Stimulated activated CD4-positive, alpha-beta T cell treated with anti-CD3 and anti-CD28 coated beads, Interleukin-15, amount 100 ng/mL, for 24 hours (primary cell): ENCODE results near the gene LIX1L.
"Not testable (repeated sequence)": the region's sequence is repeated elsewhere in the genome, so short reads cannot be mapped to it uniquely, and the experiment has no call there.

Experiments
- DNase-seq: peaks from one replicate; pipeline ENCODE4 v3.0.0-alpha.2; 2020

The LIX1L gene

DNA sequence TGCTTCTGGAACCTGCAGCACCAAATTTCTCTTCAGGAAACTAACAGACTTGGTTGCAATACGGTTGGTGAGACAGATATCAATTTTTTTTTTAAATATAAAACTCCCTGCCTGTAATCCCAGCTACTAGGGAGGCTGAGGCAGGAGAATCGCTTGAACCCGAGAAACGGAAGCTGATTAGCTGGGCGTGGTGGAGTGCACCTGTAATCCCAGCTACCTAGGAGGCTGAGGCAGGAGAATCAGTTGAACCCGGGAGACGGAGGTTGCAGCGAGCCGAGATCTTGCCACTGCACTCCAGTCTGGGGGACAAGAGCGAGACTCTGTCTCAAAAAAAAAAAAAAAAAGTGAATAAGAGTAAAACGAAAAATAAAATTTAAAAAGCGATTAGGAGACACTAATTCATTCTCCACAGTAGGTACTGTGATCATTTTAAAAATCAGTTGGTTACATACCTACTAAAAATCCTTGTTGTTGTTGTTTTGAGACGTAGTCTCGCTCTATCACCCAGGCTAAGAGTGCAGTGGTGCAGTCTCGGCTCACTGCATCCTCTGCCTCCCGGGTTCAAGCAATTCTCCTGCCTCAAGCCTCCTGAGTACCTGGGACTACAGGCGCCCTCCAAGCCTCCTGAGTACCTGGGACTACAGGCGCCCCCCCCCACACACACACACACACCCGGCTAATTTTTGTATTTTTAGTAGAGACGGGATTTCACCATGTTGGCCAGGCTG lies 29.7 kb downstream of the LIX1L start:
- peak; percentile 21 for DNase-seq

DNA sequence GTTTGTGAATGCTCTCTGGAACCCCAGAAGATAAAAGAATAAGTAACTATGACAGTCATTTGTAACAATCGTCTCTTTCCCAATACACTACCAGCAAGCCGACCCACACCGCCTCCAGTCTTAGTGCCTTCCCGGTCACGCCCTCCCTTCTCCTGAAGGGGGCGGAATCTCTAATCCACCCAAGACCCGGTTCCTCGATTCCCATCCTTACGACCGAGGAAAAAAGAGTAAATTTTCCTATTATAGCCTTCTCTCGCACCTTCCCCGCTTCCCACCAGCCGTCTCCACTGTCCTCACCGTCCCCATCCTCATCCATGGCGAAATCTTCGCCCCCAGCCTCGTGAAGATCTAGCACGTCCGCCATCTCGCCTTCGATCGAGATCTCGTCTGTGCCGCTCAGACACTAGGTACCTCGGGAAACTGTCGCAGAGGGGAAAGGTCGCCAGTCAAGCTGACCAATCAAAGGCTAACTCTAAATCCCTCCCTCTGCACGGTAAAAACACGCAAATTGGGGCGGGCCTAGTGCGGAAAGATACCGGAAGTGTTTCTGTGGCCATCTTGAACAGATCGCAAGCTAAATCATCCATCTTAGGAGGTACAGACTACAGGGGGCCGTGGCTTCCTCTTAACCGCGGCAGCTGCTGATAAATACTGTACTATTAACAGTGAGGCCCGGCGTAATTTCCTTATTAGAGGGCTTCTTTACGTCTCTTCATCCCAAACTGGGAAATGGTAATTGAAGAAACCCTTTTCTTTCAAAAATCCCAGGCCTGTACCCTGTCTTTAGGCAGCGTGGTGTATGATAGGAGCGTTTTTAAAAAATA lies 30.5 kb downstream of the LIX1L start, which contains the start of gene RBM8A:
TSS of gene RBM8A (minus strand) at position 422 of the 824 bp plus-strand sequence. CDS start at position 364, 58 bp downstream.
- peak; percentile 94 for DNase-seq

DNA sequence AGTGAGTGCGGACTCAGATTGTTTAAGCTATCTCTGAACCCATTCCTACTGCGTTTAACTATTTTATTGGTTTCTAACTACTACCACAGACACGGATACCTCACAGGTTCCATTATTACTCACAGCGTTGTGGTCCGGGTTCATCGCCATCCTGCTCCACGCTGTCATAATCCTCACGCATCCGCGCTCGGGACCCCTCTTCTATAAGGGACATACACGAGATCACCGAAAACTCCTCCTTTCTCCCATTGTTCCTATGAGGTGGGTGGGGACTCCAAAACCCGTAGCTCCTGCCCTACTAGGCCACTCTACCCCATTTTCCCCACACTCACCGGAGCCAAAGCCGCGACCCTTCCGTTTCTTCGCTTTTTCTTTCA lies 31.1 kb downstream of the LIX1L start:
- peak; percentile 72 for DNase-seq

DNA sequence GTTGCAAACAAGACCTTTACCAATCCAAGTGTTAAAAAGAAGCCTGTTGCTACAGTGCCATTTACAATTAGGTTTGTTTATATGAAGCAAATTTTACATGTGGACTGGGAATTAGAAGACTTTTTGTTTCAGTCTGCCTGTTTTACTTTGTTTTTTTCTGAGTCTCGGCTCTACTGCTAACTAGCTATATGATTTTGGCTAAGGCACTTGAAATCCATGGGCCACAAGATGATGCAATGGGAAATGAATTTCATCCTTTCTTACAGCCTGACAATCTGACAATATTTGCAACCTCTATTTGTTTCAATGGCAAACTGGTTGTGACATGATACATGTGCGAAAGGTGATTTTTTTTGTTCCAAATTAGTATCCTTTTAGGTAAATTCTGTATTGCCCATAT lies 35.6 kb downstream of the LIX1L start:
- no peak for DNase-seq

GRCh38 chr1:145920297-145920696 lies 37.5 kb downstream of the LIX1L start:
- not testable (repeated sequence) for DNase-seq

GRCh38 chr1:145918992-145919939 lies 38.6 kb downstream of the LIX1L start:
- DNase-seq, result peak; percentile 44

DNA sequence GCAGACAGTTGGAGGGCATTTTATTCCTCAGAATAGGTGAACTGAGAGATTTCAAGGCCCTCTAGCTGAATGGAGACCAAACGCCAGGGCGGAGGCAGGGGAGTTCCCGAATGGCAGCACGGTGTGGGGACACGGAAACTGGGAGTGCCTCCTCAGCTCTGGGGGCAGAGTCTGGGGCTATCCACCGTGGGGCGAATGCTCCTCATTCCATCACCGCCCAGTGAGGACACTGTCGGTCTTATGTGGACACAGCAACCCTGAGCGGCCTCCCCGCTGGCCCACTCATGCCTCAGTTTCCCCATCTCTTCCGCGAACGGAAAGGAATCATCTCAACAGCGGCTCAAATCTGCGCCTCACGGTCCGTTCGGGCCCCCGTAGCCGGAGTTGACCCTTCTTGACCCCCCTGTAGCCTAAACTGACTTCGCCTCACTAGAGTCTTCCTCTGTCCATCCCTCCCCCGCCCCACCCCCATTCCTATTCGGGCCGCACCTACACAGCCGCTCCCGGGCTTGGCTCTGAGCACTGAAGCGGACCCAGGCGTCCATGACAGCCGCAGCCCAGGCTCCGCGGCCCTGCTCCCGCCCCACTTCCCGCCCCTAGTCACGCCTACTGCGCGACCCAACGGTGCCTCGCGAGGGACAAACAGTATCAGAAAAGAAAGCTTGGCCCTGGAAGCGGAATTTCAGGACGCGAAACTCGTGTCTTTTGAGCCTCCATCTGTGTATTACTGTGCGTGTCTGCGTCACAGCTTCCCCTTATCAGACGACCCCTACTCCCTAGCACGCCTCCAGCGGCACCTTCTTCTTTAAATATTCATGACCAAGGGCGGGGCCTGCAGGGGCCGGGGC lies 39.4 kb downstream of the LIX1L start, which contains the start of gene PEX11B:
TSS of gene PEX11B (minus strand) at position 574 of the 848 bp plus-strand sequence. CDS start at position 545, 29 bp downstream.
- DNase-seq, result peak; percentile 94

DNA sequence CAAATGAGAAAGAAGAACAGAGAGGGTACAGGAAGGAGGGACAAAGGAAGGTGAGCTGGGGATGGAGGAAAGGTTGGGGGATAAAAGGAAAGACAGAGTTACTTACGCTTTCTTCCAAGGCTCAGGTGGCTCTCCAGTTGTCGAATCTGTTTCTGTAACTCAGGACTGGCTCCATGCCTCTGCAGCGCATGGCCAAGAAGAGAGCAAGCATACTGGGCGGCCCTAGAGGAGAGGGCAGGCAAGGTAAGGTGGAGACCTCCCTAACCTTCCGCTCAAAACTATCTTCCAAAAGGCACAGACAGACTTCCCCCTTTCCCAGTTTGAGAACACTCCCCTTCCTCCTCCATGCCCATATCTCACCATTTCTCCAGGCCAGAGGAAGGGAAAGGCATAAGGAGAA lies 40.2 kb downstream of the LIX1L start:
- no peak for DNase-seq

- no peak for DNase-seq
Measured at GRCh38 chr1:145916745-145917144, 41.1 kb downstream of the LIX1L start.

GRCh38 chr1:145912128-145912641 lies 45.6 kb downstream of the LIX1L start:
- DNase-seq, result no peak

GRCh38 chr1:145908653-145909052 lies 49.2 kb downstream of the LIX1L start:
- DNase-seq, result no peak

- no peak for DNase-seq
Measured at GRCh38 chr1:145906954-145907753, 50.7 kb downstream of the LIX1L start.

DNA sequence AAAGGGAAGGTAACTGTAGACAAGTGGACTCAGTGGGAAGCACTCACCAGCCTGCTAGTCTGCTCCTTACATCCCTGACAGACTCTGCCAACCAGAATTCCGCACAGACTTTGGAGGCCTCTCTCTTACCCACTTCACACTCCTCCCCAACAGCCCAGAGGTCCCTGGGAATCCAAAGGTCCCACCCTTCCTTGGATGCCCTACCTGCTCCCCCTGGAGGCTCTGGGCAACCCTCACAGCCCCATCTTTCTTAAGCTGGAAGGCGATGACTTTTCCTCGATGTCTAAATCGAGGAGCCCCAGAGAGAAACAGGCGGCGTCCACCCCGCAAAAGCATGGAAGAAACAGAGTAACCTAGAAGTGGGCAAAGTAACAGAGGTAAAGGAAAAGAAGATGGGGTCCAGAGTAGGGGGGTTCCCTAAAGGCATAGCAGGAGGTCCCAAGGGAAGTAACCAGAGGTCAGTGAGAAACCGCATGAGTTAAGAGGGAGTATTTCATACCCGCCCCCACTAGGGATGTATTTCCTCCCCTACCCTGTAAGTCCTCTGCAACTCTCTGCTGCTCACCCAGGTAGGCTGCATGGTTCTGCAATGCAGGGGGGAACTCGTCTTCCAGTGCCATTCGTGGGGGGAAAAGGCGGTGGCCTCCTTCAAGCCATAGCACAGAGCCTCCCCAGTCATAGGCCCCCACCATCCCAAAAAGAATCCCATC lies 56.4 kb downstream of the LIX1L start:
- no peak for DNase-seq

- no peak for DNase-seq
Measured at GRCh38 chr1:145898756-145899155, 59.1 kb downstream of the LIX1L start.

- no peak for DNase-seq
Measured at GRCh38 chr1:145897969-145898368, 59.8 kb downstream of the LIX1L start.

- DNase-seq, result no peak
Measured at GRCh38 chr1:145895471-145895870, 62.3 kb downstream of the LIX1L start.

- DNase-seq, result no peak
Measured at GRCh38 chr1:145893306-145894055, 64.3 kb downstream of the LIX1L start.

DNA sequence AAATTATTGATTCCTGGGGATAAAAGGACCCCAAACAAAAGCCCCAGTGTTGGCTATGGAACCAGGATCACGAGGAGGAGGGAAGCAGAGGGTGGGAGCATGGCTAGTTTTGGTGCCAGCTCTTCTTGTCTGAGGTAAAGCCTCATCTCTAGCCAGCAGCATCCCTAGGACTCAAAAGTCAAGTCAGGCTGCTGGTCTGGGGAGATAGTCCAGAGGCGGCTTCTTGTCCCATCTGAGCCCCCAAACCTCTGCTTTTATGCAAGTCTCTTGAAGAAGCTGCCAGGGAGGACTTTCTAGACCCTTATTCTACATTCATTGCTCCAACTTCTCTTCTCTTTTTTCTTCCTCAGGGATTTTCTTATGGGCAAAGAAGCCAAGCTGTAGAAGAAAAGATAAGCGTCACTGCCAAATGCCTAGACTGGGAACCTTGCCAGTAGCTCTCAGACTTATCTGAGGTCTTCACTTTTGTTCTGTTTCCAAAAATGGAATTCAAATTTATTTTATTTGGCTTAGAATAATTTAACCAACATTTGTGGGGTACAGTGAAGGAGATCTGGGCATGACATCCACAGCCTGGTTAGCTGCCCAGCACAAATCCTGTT lies 65.2 kb downstream of the LIX1L start:
- DNase-seq, result no peak
